HG03066 (cell line): Measurements from ENCODE around the gene SLX4.

Source experiments
- ATAC-seq: cut with Tn5 transposase; IDR thresholded peaks from one replicate; pipeline ENCODE4 v1.9.1; 2021; ENCODE audit warnings: low read depth; ENCODE audit not compliant: unreplicated experiment

The SLX4 gene

GRCh38 chr16:3561626-3562025 is 49.8 kb downstream of the SLX4 start:
- ATAC-seq: no peak

GRCh38 chr16:3554351-3554928 is 57.0 kb downstream of the SLX4 start:
- ATAC-seq: no peak

- no peak for ATAC-seq
Observed at GRCh38 chr16:3553138-3553923, 58.1 kb downstream of the SLX4 start.

GRCh38 chr16:3550851-3551847 is 60.3 kb downstream of the SLX4 start:
- no peak for ATAC-seq

GRCh38 chr16:3549906-3550305 is 61.5 kb downstream of the SLX4 start:
- no peak for ATAC-seq

- no peak for ATAC-seq
Observed at GRCh38 chr16:3548859-3549258, 62.5 kb downstream of the SLX4 start.

GRCh38 chr16:3548445-3548844 is 63.0 kb downstream of the SLX4 start:
- no peak for ATAC-seq

GRCh38 chr16:3546986-3547682 is 64.3 kb downstream of the SLX4 start:
- ATAC-seq: no peak

GRCh38 chr16:3542601-3543373 is 68.6 kb downstream of the SLX4 start:
- no peak for ATAC-seq

GRCh38 chr16:3541527-3542155 is 69.8 kb downstream of the SLX4 start:
- no peak for ATAC-seq

GRCh38 chr16:3538222-3538621 is 73.2 kb downstream of the SLX4 start:
- no peak for ATAC-seq

- no peak for ATAC-seq
Observed at GRCh38 chr16:3536851-3537250, 74.6 kb downstream of the SLX4 start.

- no peak for ATAC-seq
Observed at GRCh38 chr16:3536271-3536731, 75.1 kb downstream of the SLX4 start.

GRCh38 chr16:3534126-3534525 is 77.3 kb downstream of the SLX4 start:
- no peak for ATAC-seq

- no peak for ATAC-seq
Observed at GRCh38 chr16:3532741-3533140, 78.7 kb downstream of the SLX4 start.
